Activated T-cell treated with anti-CD3 and anti-CD28 coated beads for 4 hours (primary cell): Measurements from ENCODE around the gene PDYN.

Source experiments
- DNase-seq: peaks from one replicate; pipeline ENCODE4 v3.0.0-alpha.2; 2020

Gene PDYN

GRCh38 chr20:1931830-1932229, 62.0 kb downstream of the PDYN start:
- no peak for DNase-seq

DNA sequence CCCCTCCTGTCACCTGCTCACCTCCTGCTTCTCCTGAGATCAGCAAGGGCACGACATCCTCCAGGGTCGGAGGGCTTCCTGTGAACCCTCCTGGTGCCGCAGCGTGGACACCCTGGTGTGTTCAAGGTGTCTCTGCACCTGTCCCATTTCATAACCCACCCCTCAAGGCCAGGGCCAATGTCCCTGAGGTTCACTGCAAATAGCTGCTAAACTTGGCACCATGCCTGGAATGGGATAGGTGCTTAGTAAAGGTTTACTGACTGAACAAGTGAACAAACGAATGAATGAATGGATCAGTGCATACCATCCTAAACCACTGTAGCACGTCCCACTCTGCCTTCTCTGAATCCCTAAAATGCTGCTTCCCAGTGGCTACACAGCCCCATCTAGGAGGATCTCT, 63.7 kb downstream of the PDYN start:
- DNase-seq: no peak

DNA sequence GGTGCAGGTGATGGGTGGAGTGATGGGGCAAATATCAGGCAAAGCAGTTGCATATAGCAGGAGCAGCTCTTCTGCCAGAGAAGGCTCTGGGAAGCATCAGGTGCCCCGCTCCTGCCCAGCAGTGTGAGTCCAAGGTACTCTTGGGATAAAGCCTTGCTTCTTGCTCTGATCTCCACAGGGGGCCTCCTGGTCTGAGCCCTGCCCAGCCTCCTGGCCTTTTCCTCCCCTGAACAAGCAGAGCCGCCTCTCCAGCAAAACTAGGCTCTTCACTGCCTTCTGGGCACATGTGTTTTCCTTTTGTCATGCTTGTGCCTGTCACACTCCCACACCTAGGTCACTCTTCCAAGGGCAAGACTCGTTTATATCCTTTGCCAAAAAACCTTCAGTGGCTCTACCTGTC, 64.4 kb downstream of the PDYN start:
- no peak for DNase-seq

- no peak for DNase-seq
These were observed 65.1 kb downstream of the PDYN start for GRCh38 chr20:1928782-1929181.
